Activated CD8-positive, alpha-beta memory T cell treated with anti-CD3 and anti-CD28 coated beads, Interleukin-2, amount 50 U/mL, for 4 hours (primary cell): ENCODE data around the gene AGBL5.
"Not testable (repeated sequence)": the region's sequence is repeated elsewhere in the genome, so short reads cannot be mapped to it uniquely, and the experiment has no call there.

ENCODE experiments used
- DNase-seq: peaks from one replicate; pipeline ENCODE4 v3.0.0-alpha.2; 2020

Gene AGBL5

GRCh38 chr2:27094353-27094984 is 43.0 kb downstream of the AGBL5 start:
- DNase-seq, result no peak

GRCh38 chr2:27095427-27095744 is 43.9 kb downstream of the AGBL5 start:
- no peak for DNase-seq

- DNase-seq, result no peak
These were observed 44.5 kb downstream of the AGBL5 start for GRCh38 chr2:27095745-27096651.

- no peak for DNase-seq
These were observed 45.4 kb downstream of the AGBL5 start for GRCh38 chr2:27096748-27097297.

GRCh38 chr2:27097341-27097740 is 45.9 kb downstream of the AGBL5 start:
- DNase-seq, result no peak

- no peak for DNase-seq
These were observed 48.0 kb downstream of the AGBL5 start for GRCh38 chr2:27099334-27099955.

GRCh38 chr2:27100036-27100435 is 48.6 kb downstream of the AGBL5 start:
- no peak for DNase-seq

GRCh38 chr2:27102329-27102728 is 50.9 kb downstream of the AGBL5 start:
- no peak for DNase-seq

- DNase-seq, result no peak
These were observed 54.5 kb downstream of the AGBL5 start for GRCh38 chr2:27105981-27106380.

GRCh38 chr2:27108221-27108620 is 56.8 kb downstream of the AGBL5 start:
- DNase-seq, result no peak

- DNase-seq, result no peak
These were observed 57.6 kb downstream of the AGBL5 start for GRCh38 chr2:27109083-27109482.

GRCh38 chr2:27110603-27111352 is 59.3 kb downstream of the AGBL5 start:
- not testable (repeated sequence) for DNase-seq

- DNase-seq, result not testable (repeated sequence)
These were observed 60.1 kb downstream of the AGBL5 start for GRCh38 chr2:27111392-27112078.

- DNase-seq, result no peak
These were observed 64.1 kb downstream of the AGBL5 start for GRCh38 chr2:27115519-27115918.

- DNase-seq, result no peak
These were observed 66.6 kb downstream of the AGBL5 start for GRCh38 chr2:27117995-27118524.

- DNase-seq, result no peak
These were observed 67.3 kb downstream of the AGBL5 start, which contains the start of gene CGREF1 for GRCh38 chr2:27118525-27119329. Gene CGREF1, minus strand, starts transcription at chr2:27119128. Its CDS starts 14,762 bp downstream, at chr2:27104366.

- not testable (repeated sequence) for DNase-seq
These were observed 67.8 kb downstream of the AGBL5 start for GRCh38 chr2:27119330-27119670.
